A549 (cell line): ENCODE results near the gene COMT. TPM values are rescaled to one million over a fixed set of nuclear protein-coding genes. Genes with fewer than 3 reads are reported as not detected.

Experiments
- ATAC-seq, 2 experiments: fragments of 200-7000 bp in 1 of 2; fragments of >200 bp in 1 of 2; cut with Nextera tagmentation in 1 of 2; cut with Tn5 transposase in 1 of 2; 3 replicates each; pipeline versions ENCODE4 v1.8.0 to v1.9.1; 2018 to 2020; ENCODE audit warnings: mild to moderate bottlenecking in 1 of 2, moderate library complexity in 1 of 2
- CTCF ChIA-PET: fragments of 300-600 bp; sonication (Branson Sonifier 250); formaldehyde crosslinking; extraction: SDS; loops from one replicate; lab custom pipeline; 2021; ENCODE audit warnings: antibody characterized with exemption, inconsistent platforms; lab: Yijun Ruan, JAX
- POLR2A ChIA-PET: fragments of 350-600 bp; formaldehyde crosslinking; extraction: SDS; loops from one replicate; lab custom pipeline; 2021; ENCODE audit warnings: antibody characterized with exemption, inconsistent platforms; lab: Yijun Ruan, JAX
- DNase-seq, 2 experiments: peaks; one replicate each; pipeline versions ENCODE4 v3.0.0 to v3.0.0-alpha.2; 2011 to 2016; ENCODE audit warnings: low read depth in 1 of 2, low spot score in 1 of 2
- FAIRE-seq: peaks from 2 replicates; lab custom pipeline; 2011; peaks lifted over from hg19 to GRCh38; lab: Jason Lieb, UNC
- H3K27ac ChIP-seq, 2 experiments: fragments of >200 bp; sonication (Bioruptor Twin); formaldehyde crosslinking; 3 replicates each; pipeline ENCODE4 v1.5.1; 2016 to 2017
- H3K4me1 ChIP-seq: fragments of >200 bp; sonication (Bioruptor Twin); formaldehyde crosslinking; 3 replicates; pipeline ENCODE4 v1.6.1; 2016
- H3K4me2 ChIP-seq: fragments of >200 bp; sonication (Bioruptor Twin); formaldehyde crosslinking; 3 replicates; pipeline ENCODE4 v1.6.1; 2016
- H3K4me3 ChIP-seq: fragments of >200 bp; sonication (Bioruptor Twin); formaldehyde crosslinking; 3 replicates; pipeline ENCODE4 v1.5.1; 2016
- H3K9me3 ChIP-seq: fragments of >200 bp; sonication (Bioruptor Twin); formaldehyde crosslinking; 3 replicates; pipeline ENCODE4 v1.6.1; 2016
- CBX8 ChIP-seq: fragments of 200-600 bp; sonication (generic); IDR thresholded peaks from 2 replicates; pipeline ENCODE4 v1.6.1; 2016
- CHD2 ChIP-seq: fragments of 150-350 bp; IDR thresholded peaks from 2 replicates; pipeline ENCODE4 v1.6.1; 2014; ENCODE audit warnings: low read length; ENCODE audit not compliant: partially characterized antibody
- FOSL2 ChIP-seq, 2 experiments: fragments of 450-650 bp in 1 of 2; fragments of >200 bp in 1 of 2; sonication (Bioruptor Twin) in 1 of 2; formaldehyde crosslinking; IDR thresholded peaks; 2 replicates each; pipeline versions ENCODE4 v1.5.0 to v1.6.1; 2016 to 2020; ENCODE audit warnings: mild to moderate bottlenecking in 1 of 2, moderate library complexity in 1 of 2
- GATA3 ChIP-seq: IDR thresholded peaks from 2 replicates; pipeline ENCODE4 v1.6.1; 2012; ENCODE audit warnings: borderline replicate concordance
- HEYL ChIP-seq: fragments of 250-450 bp; sonication (Bioruptor Pico); IDR thresholded peaks from 2 replicates; pipeline ENCODE4 v1.8.0; 2021; ENCODE audit warnings: mild to moderate bottlenecking, moderate library complexity
- JUNB ChIP-seq: fragments of >200 bp; sonication (Bioruptor Twin); formaldehyde crosslinking; IDR thresholded peaks from 2 replicates; pipeline ENCODE4 v1.6.1; 2016
- KDM5A ChIP-seq: fragments of 200-600 bp; sonication (generic); IDR thresholded peaks from 2 replicates; pipeline ENCODE4 v1.6.1; 2016; ENCODE audit warnings: antibody characterized with exemption, mild to moderate bottlenecking
- MYC ChIP-seq: IDR thresholded peaks from 2 replicates; pipeline ENCODE4 v1.6.1; 2012; ENCODE audit warnings: mild to moderate bottlenecking, inconsistent platforms, low read length, improper control_type of control experiment, borderline replicate concordance
- NFE2L2 ChIP-seq: fragments of 150-350 bp; conservative IDR thresholded peaks from 2 replicates; pipeline ENCODE4 v1.6.1; 2014; ENCODE audit warnings: low read length
- POLR2A ChIP-seq: IDR thresholded peaks from 2 replicates; pipeline ENCODE4 v1.6.1; 2012; ENCODE audit warnings: mild to moderate bottlenecking, low read length
- POLR2AphosphoS2 ChIP-seq: conservative IDR thresholded peaks from 2 replicates; pipeline ENCODE4 v1.6.1; 2012; ENCODE audit warnings: low read length, improper control_type of control experiment, inconsistent platforms
- RARB ChIP-seq: fragments of 250-450 bp; sonication (Bioruptor Pico); IDR thresholded peaks from 2 replicates; pipeline ENCODE4 v1.8.0; 2021; ENCODE audit warnings: mild to moderate bottlenecking, moderate library complexity
- RFX5 ChIP-seq: fragments of 450-650 bp; IDR thresholded peaks from 2 replicates; pipeline ENCODE4 v1.7.1; 2014; ENCODE audit warnings: antibody characterized with exemption, mild to moderate bottlenecking, moderate library complexity
- SMC3 ChIP-seq: fragments of >200 bp; sonication (Bioruptor Twin); formaldehyde crosslinking; IDR thresholded peaks from 3 replicates; pipeline ENCODE4 v1.6.1; 2018; ENCODE audit warnings: inconsistent platforms
- ZC3H11A ChIP-seq: fragments of 450-650 bp; IDR thresholded peaks from 2 replicates; pipeline ENCODE4 v1.6.1; 2014; ENCODE audit warnings: antibody characterized with exemption, mild to moderate bottlenecking
- ZNF302 ChIP-seq: fragments of 250-450 bp; sonication (Bioruptor Pico); IDR thresholded peaks from 2 replicates; pipeline ENCODE4 v1.9.0; 2021; ENCODE audit warnings: inconsistent platforms, mild to moderate bottlenecking, moderate library complexity
- ZSCAN20 ChIP-seq: fragments of 250-450 bp; sonication (Bioruptor Pico); IDR thresholded peaks from 2 replicates; pipeline ENCODE4 v1.8.0; 2022; ENCODE audit warnings: mild to moderate bottlenecking, moderate library complexity
- WGBS: methylation state at CpG from one replicate; pipeline ENCODE4 v1.1.6; 2017; ENCODE audit errors: missing lambda C conversion rate; 5-methylcytosine and 5-hydroxymethylcytosine counted together
- polyA plus RNA-seq, 4 experiments: library from polyadenylated mRNA; depleted of rRNA in 3 of 4; stranded (reverse); fragments of >200 nt; fragmentation: RNase III in 1 of 4; extraction: RNeasy Plus Mini Kit Qiagen cat#74134 plus additional on column Dnase treatment in 1 of 4; gene quantifications; 2 replicates in 3 of 4; 3 replicates in 1 of 4; pipeline ENCODE4 v1.2.3, GENCODE V29; 2011 to 2017
- TF ChIP-seq, protein P1 (sequence below): fragments of 200-600 bp; sonication (generic); IDR thresholded peaks from 2 replicates; pipeline ENCODE4 v1.6.1; 2016; ENCODE audit warnings: antibody characterized with exemption, mild to moderate bottlenecking, moderate library complexity
- TF ChIP-seq, protein P2 (sequence below): fragments of >200 bp; sonication (Bioruptor Twin); formaldehyde crosslinking; IDR thresholded peaks from 2 replicates; pipeline ENCODE4 v1.6.1; 2016

COMT gene
- polyA plus RNA-seq, 2 of the 4 experiments (the other 2 are of a cell fraction): 72.3 to 125 TPM

DNA sequence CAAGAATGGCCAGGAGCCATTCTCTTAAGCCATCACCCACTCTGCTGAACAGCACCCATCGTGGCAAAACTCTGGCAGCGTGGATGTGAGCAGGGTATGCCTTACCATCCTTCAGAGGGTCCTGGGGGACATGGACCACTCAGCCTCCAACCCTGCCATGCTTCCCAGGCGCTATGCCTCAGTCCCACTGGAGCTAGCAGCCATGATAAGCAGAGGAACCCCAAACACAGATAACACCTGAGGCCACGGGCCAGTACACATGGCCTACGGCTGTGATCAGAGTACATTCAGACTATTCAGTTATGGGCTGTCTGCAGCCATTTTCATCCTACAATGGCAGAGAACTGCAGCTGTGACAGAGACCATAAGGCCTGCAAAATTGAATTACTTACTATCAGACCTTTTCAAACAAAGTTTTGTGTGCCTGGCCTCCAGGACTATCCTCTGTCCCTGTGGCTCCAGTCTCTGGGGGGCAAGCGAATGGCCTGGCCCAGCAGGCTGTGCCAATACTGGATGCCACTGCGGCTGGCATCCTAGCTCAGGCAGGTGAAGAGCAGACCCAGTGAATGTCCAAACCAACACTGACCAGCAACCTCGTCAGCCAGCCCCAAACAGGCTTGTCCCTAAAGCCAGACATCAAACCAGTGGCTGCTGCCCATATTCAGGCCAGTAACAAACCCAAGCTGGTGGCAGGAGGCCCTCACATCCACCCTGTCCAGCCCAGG is 68.2 kb downstream of the COMT start:
- H3K4me3 ChIP-seq: no peak overlapping the region
- CTCF ChIA-PET: interaction anchor here (2.9 kb wide), 1 partner anchor 39 kb away, joined by 7 read pairs; no protein-coding TSS in a partner anchor
- no peak overlapping the region for H3K4me2 ChIP-seq
- POLR2A ChIA-PET: no interaction called here
- H3K9me3 ChIP-seq: peaks cover 1% of the 10 kb centered on the region; the same call in 2 of the 3 replicates
- H3K4me1 ChIP-seq: no peaks in the 10 kb centered on the region
- ATAC-seq (no peak), DNase-seq (no peak), FAIRE-seq (no peak)
- H3K27ac ChIP-seq: no peak overlapping the region
- 89% methylated on average over 3 of the region's 8 CpGs for WGBS
- no peak for TF ChIP-seq POLR2A
- TF ChIP-seq, protein P1, sequence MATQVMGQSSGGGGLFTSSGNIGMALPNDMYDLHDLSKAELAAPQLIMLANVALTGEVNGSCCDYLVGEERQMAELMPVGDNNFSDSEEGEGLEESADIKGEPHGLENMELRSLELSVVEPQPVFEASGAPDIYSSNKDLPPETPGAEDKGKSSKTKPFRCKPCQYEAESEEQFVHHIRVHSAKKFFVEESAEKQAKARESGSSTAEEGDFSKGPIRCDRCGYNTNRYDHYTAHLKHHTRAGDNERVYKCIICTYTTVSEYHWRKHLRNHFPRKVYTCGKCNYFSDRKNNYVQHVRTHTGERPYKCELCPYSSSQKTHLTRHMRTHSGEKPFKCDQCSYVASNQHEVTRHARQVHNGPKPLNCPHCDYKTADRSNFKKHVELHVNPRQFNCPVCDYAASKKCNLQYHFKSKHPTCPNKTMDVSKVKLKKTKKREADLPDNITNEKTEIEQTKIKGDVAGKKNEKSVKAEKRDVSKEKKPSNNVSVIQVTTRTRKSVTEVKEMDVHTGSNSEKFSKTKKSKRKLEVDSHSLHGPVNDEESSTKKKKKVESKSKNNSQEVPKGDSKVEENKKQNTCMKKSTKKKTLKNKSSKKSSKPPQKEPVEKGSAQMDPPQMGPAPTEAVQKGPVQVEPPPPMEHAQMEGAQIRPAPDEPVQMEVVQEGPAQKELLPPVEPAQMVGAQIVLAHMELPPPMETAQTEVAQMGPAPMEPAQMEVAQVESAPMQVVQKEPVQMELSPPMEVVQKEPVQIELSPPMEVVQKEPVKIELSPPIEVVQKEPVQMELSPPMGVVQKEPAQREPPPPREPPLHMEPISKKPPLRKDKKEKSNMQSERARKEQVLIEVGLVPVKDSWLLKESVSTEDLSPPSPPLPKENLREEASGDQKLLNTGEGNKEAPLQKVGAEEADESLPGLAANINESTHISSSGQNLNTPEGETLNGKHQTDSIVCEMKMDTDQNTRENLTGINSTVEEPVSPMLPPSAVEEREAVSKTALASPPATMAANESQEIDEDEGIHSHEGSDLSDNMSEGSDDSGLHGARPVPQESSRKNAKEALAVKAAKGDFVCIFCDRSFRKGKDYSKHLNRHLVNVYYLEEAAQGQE: no peak
- TF ChIP-seq MYC: no peak
- TF ChIP-seq CHD2: no peak
- no peak for TF ChIP-seq ZSCAN20 (CRISPR knock-in tag)
- no peak for TF ChIP-seq KDM5A
- TF ChIP-seq CBX8: no peak
- TF ChIP-seq ZNF302 (CRISPR knock-in tag): no peak
- no peak for TF ChIP-seq SMC3
- TF ChIP-seq RFX5: no peak
- no peak for TF ChIP-seq ZC3H11A
- TF ChIP-seq JUNB: no peak
- TF ChIP-seq RARB (CRISPR knock-in tag): no peak
- no peak for TF ChIP-seq GATA3
- TF ChIP-seq FOSL2 (IDR thresholded peaks at IDR 0.05): no peak
- no peak for TF ChIP-seq FOSL2 (CRISPR knock-in tag; IDR thresholded peaks at IDR 0.05)
- TF ChIP-seq, all 56 proteins: peak for 0

DNA sequence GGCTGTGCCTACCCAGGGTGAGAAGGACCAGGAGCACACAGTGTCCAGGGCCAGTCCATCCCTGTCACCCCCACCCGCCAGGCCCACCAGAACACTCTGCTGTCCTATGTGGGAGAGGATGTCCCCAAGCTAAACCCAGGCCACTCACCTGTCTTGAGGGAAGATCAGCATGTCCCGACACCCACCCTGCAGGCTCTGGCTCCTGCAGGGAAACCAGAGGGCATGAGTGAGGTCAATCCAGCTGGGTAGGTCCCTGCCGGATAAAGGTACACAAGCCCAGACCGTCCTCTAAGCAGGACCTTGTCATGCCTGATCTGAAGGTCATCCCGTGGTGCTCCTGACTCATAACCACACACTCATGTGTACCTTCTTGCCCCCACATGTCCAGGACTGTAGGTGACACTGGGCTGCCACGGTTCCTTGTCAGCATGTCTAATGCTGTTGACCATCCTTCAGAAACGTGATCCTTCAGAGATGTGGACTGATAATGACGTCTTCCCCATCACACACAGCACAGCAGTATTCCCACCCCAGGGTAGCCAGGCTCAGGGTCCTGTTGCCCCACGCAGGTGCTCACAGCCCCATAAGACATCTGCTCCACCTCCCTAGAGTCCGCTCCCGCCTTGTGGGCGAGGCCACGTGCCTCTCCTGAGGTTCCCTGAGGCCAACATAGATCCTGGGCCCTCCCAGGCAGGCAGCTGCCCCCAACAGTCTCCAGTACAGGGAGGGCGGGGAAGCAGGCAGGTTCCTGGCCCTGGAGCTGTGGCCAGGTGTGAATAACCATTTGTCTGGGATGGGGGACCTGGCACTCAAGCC is 68.9 kb downstream of the COMT start:
- no peak for TF ChIP-seq ZSCAN20 (CRISPR knock-in tag)
- TF ChIP-seq POLR2AphosphoS2: no peak
- TF ChIP-seq NFE2L2: no peak
- no peak for TF ChIP-seq HEYL (CRISPR knock-in tag)
- TF ChIP-seq POLR2A: no peak
- TF ChIP-seq, protein P2, sequence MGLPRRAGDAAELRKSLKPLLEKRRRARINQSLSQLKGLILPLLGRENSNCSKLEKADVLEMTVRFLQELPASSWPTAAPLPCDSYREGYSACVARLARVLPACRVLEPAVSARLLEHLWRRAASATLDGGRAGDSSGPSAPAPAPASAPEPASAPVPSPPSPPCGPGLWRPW: no peak
- TF ChIP-seq, all 56 proteins: peak for 0
- DNase-seq (no peak), FAIRE-seq (no peak), ATAC-seq (no peak)
- Histone ChIP-seq H3K4me3 (no peak overlapping the region), H3K4me2 (no peak overlapping the region), H3K27ac (no peak overlapping the region), H3K9me3 (no peaks in the 10 kb centered on the region), H3K4me1 (no peaks in the 10 kb centered on the region)
- WGBS: 68% methylated on average over 9 of the region's 14 CpGs
- ChIA-PET CTCF (interaction anchor here (0.6 to 5.8 kb wide), 4 partner anchors 16 to 274 kb away, joined by 3 to 89 read pairs (median 5); no protein-coding TSS in a partner anchor), POLR2A (no interaction called here)
